Jurkat, Clone E6-1 (cell line): Measurements from ENCODE around the gene USP6NL.

Source experiments
- DNase-seq: peaks from one replicate; pipeline ENCODE4 v3.0.0-alpha.2; 2011; ENCODE audit warnings: low read depth, low spot score
- H3K4me3 ChIP-seq: 2 replicates; pipeline ENCODE4 v1.5.1; 2011; ENCODE audit warnings: mild to moderate bottlenecking, low read length, control low read depth, moderate library complexity

The USP6NL gene

DNA sequence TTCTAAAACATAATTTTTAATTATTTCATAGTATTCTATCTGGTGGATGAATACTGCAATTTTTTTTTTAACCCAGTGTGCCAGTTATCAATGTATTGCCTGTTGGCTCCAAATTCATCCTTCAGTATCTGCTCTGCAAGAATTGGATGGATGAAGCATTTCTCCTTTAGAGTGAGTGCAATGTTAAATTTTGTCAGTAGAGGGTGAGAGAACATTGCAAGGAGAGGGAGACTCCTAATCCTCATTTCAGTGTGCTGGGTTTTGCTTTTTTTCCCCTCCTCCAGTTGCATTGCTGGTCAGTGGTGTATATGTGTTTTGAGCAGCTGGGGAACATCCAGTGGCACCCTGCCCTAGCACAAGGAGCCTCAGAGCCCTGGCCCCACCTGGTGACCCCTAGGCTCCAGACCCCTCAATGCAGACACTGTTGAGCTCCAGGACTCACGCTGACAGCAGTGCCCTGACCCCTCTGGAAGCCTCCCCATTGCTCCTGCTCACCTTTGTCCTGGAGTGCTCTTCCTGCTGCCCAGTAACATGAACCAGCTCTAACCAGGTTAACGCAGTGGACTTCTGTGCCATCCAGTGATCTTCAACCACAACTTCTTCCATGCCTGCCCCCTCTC lies 199.4 kb downstream of the USP6NL start:
- no peak for DNase-seq
- no peak overlapping the region for H3K4me3 ChIP-seq

GRCh38 chr10:11409357-11409756 lies 202.1 kb downstream of the USP6NL start:
- no peak overlapping the region for H3K4me3 ChIP-seq
- no peak for DNase-seq

- no peak overlapping the region for H3K4me3 ChIP-seq
- no peak for DNase-seq
Measured at GRCh38 chr10:11407939-11408338, 203.5 kb downstream of the USP6NL start.

- DNase-seq, result no peak
- H3K4me3 ChIP-seq, result no peak overlapping the region
Measured at GRCh38 chr10:11406746-11407145, 204.7 kb downstream of the USP6NL start.

DNA sequence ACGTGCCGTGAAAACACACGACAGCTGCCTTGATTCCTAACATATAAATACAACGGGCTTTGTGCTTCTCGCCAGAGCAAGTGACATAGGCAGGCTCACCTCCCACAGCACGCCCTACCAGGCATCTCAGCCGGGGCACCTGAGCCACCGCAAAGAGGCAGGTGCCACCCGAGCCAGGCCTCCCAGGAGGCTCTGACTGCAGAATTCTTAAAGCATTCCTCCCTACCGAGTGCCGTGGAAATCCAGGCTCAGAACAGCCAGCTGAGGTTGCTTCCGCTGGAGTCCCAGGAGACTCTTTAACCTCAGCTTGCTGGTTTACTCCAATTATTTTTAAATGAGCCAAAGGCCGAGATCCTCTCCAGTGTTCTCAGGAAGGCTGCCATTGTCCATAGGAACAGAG lies 206.5 kb downstream of the USP6NL start:
- H3K4me3 ChIP-seq, result no peak overlapping the region
- DNase-seq, result no peak
